Measurements from ENCODE around the gene SLC35B3. TPM values are rescaled to one million over a fixed set of nuclear protein-coding genes. Genes with fewer than 3 reads are reported as not detected.
"Not testable (repeated sequence)": the region's sequence is repeated elsewhere in the genome, so short reads cannot be mapped to it uniquely, and the experiment has no call there.

Gene SLC35B3
- polyA plus RNA-seq, 4 donors: 31.5 to 37.8 (median 34.5) TPM

DNA sequence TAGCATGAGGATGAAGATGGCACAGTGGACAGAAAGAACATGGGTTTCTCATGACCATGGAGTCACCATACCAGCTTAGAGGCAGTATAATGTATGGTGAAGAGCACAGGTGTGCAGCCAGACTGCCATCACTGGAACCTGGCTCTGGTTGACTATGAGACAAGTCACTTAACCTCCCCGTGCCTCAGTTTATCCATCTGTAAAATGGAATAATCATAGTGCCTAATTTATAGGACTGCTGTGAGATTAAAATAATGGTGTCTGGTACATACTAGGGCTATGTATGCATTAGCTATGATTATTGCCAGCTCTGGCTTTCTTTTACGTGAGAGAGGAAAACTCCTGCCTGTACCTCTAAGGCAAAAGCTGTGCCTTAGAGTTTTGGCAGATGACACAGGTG, 19.4 kb downstream of the SLC35B3 start:
- DNase-seq (ENCODE audit: low read depth in 4 of 4, low spot score in 3 of 4): no peak

DNA sequence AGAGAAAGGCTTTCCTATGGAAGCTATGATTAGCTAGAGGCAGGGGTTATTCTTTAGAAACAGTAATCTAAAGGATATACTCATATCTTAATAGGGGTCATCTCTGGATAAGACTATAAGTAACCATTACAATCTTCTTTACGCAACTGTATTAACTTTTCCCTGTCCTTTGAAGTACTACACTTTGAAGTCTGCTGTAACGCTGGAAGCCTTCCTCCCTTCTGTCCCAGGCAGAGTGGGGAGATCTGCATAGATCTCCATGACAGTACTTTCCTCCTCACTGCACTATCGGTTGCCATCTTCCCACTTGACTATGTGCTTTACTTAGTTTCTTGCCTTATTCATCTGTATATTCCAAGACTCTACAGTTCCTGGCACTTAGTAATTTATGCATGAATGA, 20.1 kb downstream of the SLC35B3 start:
- no peak for DNase-seq (ENCODE audit: low read depth in 4 of 4, low spot score in 3 of 4)

DNA sequence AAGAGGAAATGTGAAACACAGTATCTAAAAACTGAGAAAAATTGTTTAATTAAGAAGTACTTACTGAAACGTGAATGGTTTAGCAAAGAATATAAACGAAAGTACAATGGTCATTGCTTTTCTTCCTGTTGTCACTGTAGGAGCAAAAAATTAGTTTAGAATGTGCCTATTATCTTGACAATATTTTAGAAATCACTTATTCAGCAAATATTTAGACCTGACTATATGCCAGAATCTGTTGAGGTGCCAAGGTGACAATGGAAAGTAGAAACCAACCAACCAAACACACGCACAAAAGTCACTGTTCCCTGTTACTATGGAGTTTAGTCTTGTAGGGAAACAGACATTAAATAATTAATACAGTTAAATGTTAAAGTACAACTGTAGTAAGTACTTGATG, 20.5 kb downstream of the SLC35B3 start:
- no peak for DNase-seq (ENCODE audit: low read depth in 4 of 4, low spot score in 3 of 4)

DNA sequence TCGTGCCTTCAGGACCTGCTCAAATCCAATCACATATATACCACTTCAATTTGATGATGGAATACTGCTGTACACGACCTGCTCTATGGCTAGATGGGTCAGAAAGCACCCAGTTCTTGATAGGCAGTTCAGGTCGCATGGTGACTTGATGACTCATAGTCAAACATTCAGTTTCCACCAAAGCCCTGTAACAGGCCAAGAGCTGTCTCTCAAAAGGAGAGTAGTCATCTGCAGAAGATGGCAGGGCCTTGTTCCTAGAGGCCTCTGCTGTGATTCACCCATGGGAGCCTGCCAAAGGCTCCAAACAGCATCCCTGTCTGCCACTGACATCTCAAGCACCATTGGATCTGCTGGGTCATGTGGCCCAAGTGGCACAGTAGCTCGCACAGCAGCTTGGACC, 29.4 kb downstream of the SLC35B3 start:
- DNase-seq (ENCODE audit: low read depth in 4 of 4, low spot score in 3 of 4): not testable (repeated sequence)

DNA sequence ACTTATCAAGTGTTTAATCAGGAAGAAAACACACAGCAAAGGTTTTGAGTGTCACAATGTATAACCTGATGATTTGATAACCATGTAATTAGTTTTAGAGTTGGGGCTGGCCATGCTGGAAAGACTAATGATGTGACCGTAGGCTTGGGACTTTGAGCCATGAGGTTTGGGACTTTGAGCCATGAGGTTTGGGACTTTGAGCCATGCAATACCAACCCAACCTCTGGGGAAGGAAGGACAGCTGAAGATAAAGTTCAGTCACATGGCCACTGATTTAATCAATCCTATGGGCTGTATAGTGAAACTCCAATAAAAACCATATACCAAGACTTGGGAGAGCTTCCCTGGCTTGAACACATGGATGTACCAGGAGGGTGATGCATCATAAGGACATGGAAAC, 32.8 kb downstream of the SLC35B3 start:
- DNase-seq (ENCODE audit: low read depth in 4 of 4, low spot score in 3 of 4): no peak

DNA sequence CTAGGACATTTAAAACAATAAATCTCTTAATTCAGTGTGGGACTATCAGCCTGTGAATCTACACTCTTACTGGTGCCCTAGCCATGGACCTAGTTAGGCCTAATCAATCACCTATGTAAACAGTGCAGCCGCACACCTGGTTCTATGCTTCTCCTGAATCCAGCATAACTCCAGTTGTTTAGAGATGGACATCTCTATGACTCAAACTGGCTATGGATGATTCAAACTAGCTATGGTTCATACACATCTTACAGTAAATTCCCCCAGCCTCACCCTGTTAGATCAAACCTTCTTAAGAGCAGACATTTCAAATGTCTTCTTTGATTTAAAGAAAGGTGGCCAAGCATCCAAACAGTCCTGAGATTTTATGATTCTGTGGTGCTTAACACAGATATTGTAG, 34.7 kb downstream of the SLC35B3 start:
- no peak for DNase-seq (ENCODE audit: low read depth in 4 of 4, low spot score in 3 of 4)

DNA sequence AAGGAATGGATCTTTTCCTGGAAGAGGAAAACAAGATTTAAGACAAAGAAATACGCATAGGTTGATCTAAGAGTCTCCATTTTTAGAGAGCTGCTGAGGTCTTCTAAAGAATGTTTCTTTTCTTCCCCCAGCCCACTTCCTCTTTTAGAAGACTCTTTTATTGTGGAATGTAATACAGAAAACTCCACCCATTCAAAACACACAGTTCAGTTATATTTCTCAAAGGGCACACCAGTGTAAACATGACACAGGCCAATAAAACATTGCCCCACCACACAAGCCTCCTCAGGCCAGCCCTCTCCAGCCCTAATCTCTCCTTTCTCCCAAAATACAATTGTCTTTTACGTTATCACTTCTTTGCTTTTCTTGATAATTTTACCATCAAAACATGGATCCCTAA, 42.8 kb downstream of the SLC35B3 start:
- DNase-seq (ENCODE audit: low read depth in 4 of 4, low spot score in 3 of 4): no peak

DNA sequence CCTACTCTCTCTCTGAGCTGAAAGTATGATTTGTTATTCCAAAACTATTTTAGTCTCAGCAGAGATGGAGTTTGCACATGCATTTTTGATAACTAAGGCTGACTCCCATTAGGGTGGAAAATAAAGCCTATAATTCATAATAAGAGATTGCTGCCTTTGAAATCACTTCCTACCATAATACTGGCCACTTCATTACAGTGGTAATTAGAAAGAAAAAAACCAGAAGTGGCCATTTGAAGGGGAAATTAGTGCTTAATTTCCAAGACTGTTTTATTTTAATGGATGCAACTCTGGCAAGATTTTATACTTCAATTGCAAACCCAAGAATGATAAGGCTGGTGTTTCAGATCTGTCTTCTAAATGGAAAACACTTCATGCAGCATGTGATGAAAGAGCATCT, 43.4 kb downstream of the SLC35B3 start:
- no peak for DNase-seq (ENCODE audit: low read depth in 4 of 4, low spot score in 3 of 4)

DNA sequence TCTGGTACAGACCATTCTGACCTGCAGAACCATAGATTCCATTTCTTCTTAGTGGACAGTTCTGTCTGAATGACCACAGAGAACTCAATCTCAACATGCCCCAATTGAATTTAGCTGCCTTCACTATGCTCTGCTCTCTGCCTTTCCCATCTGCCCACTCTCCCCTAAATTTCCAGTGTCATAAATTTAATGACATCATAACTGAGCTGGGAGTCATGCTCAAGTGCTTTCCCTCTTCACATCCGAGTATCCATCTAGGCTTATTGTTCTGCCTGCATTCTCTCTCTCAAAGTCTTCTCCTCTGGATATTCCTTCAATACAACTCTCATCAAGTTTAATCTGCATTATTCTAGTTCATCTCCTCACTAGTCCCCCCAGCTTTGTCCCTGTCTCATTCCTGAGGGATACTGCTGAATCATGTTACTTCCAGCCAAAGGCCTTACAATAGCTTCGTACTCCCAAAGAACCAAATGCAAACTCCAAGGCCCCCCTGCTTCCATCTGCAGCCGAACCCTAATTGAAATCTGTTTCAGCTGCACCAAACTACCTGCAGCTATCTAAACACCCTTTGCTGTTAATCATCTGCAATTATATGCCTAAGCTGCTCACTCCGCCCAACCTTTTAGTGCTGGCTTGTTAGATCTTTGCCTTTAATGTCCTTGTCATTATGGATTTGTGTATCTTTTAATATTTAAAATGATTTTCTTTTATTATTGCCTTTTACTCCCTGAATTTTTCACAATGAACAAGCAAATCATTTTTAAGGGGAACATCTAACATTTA, 46.1 kb downstream of the SLC35B3 start:
- DNase-seq (ENCODE audit: low read depth in 4 of 4, low spot score in 3 of 4): no peak

DNA sequence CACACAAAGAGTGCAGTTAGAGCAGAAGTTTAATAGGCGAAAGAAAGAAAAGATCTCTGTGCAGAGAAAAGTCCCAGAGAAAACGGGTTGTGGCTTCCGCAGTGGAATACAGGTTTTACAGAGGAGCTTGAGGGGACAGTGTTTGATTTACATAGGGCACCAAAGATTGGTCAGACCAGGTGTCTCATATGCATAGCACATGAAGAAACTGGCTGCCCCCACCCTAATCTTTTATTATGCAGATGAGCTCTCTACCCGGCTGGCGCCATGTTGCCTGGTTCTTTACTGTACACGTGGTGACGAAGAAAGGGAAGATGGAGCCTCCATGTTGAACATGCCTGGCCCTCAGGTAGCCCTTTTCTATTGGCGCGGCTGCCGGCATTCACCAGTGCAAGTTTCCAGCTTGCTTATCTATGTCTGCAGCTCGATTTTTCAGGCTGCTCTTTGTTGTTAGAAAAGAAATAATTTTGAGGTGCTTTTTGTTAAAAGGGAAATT, 47.4 kb downstream of the SLC35B3 start:
- DNase-seq (ENCODE audit: low read depth in 4 of 4, low spot score in 3 of 4): no peak

DNA sequence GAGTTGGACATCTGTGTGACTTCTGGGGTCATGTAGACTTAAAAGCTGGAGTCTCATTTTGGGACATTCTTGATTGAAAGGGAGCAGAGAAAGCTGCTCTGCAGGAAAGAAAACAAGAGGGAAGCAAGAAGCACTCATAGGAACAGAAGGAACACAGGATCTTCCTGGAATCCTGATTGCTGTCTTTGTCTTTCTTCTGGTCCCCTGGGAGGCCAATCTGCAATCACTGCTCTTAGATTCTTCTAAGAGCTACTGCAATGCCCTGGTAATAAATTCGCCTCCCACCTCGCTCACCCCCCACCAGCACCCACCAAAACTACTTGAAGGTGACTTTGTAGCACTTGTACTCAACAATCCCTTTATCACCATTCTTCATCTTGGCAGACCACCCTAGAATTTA, 51.8 kb downstream of the SLC35B3 start:
- no peak for DNase-seq (ENCODE audit: low read depth in 4 of 4, low spot score in 3 of 4)

DNA sequence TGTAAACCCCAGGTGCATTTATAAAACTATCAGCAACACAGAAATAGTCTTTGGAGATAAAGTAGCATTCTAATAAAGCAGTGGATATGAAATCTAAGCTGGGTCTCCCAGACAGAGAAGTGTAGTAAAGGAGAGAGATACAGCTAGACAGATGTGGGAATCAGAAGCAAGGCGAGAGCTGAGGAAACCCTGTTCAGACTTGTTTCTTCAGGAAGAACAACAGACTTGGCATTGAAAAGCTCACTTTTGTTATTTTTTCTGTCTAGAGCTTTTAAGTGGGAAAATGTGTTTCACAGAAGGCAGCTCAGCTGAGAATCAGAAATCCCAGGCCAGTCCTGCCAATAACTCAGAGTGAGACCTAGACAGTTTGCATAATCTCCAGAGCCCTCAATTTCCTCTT, 52.9 kb downstream of the SLC35B3 start:
- no peak for DNase-seq (ENCODE audit: low read depth in 4 of 4, low spot score in 3 of 4)

DNA sequence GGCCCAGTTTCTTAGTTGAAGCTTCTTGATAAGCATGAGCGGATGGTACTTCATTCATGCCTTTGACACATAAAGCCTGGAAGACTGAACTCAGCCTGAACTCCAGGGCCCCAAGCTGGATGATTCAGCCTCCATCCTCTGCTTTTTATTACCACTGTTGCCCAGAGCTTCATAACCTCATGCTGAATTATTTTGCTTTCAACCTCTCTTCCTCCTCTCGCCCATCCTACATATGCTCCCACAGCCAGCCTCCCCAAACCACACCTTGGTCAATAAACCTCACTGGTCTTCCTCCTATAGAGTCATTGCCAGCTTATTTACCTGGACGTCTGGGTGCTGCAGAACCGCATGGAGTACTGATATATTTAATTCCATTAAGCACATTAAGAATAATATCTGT, 59.4 kb downstream of the SLC35B3 start:
- DNase-seq (ENCODE audit: low read depth in 4 of 4, low spot score in 3 of 4): no peak

Measured in left renal pelvis (tissue), 4 donors.